RWPE2 (cell line): ENCODE measurements around the gene RAD9A.
A peak's percentile ranks its signal among the peaks of the same experiment; 100 is the strongest.

ENCODE experiments used
- ATAC-seq: fragments of 200-7000 bp; cut with Tn5 transposase; 3 replicates; pipeline ENCODE4 v1.9.1; 2021; ENCODE audit warnings: low read depth
- DNase-seq: peaks from one replicate; pipeline ENCODE4 v3.0.0-alpha.2; 2020; ENCODE audit warnings: low spot score
- H3K27ac ChIP-seq: fragments of 450-650 bp; 2 replicates; pipeline ENCODE4 v1.5.1; 2017; ENCODE audit warnings: mild to moderate bottlenecking; ENCODE audit not compliant: poor library complexity, severe bottlenecking
- H3K27me3 ChIP-seq: fragments of 250-450 bp; sonication (Bioruptor Pico); 2 replicates; pipeline ENCODE4 v1.5.1; 2021; ENCODE audit warnings: mild to moderate bottlenecking, moderate library complexity; ENCODE audit not compliant: insufficient read depth, poor library complexity, severe bottlenecking
- H3K36me3 ChIP-seq: fragments of 250-450 bp; sonication (Bioruptor Pico); 2 replicates; pipeline ENCODE4 v1.5.1; 2020; ENCODE audit warnings: low read depth, mild to moderate bottlenecking, moderate library complexity
- H3K4me1 ChIP-seq: fragments of 250-450 bp; sonication (Bioruptor Pico); 2 replicates; pipeline ENCODE4 v1.5.1; 2021; ENCODE audit warnings: mild to moderate bottlenecking, moderate library complexity; ENCODE audit not compliant: insufficient read depth, poor library complexity, severe bottlenecking
- H3K4me3 ChIP-seq: fragments of 250-450 bp; sonication (Bioruptor Pico); 2 replicates; pipeline ENCODE4 v1.5.1; 2021; ENCODE audit warnings: mild to moderate bottlenecking, moderate library complexity; ENCODE audit not compliant: severe bottlenecking
- H3K9me3 ChIP-seq: fragments of 250-450 bp; sonication (Bioruptor Pico); 2 replicates; pipeline ENCODE4 v1.5.1; 2021; ENCODE audit warnings: mild to moderate bottlenecking, moderate library complexity; ENCODE audit not compliant: severe bottlenecking
- TF ChIP-seq, protein P1 (sequence below): fragments of 450-650 bp; IDR thresholded peaks from one replicate; pipeline ENCODE4 v1.5.1; 2017; ENCODE audit warnings: mild to moderate bottlenecking, moderate library complexity; ENCODE audit not compliant: poor library complexity, severe bottlenecking

RAD9A gene

DNA sequence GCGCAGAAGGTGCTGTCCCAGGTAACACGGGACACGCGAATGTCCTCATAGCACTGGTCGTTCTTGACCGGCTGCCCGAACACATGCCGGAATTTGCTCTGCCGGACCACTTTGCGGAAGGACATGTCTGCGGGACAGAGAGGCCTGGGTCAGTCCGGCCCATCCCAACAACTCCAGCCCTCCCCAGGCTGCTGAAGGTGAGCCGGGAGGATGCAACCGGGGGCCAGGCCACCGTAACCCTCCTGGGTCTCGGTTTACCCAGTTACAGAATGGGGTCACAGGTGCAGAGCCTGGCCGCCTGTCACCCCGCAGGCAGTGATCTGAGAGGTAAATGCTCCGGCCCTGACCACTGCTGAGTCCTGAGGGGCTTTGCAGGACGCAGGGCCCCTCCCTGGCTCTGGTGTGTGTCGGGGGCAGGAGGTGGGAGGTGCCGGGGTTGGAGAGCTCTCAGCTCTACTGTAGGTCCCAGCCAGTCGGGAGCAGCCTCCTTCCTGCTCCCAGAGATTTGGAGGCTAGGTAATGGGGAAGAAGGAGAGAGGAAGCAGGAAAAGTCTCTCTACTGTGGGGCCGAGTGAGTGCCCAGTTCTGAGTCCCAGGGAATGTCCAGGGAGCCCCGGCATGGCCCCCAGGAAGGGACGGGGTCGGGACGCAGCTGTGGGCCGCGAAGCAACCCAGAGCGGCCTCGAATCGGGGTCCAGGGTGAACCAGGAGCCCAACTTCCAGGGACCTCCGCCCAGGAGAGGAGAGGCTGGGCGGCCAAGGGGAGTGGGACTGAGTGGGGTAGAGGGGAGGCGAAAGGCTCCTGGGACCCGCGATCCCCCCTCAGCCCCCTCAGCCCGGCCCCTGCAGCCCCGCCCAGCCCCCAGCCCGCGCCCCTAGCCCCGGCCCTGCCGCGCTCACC lies 51.0 kb downstream of the RAD9A start:
- Histone ChIP-seq H3K27ac (peak overlapping the region; percentile 66), H3K9me3 (no peaks in the 10 kb centered on the region), H3K36me3 (peaks cover 12% of the 10 kb centered on the region), H3K4me3 (peak overlapping the region; percentile 57), H3K27me3 (no peaks in the 10 kb centered on the region), H3K4me1 (no peaks in the 10 kb centered on the region)
- ATAC-seq (peak; percentile 13), DNase-seq (peak; percentile 57)
- TF ChIP-seq, protein P1, sequence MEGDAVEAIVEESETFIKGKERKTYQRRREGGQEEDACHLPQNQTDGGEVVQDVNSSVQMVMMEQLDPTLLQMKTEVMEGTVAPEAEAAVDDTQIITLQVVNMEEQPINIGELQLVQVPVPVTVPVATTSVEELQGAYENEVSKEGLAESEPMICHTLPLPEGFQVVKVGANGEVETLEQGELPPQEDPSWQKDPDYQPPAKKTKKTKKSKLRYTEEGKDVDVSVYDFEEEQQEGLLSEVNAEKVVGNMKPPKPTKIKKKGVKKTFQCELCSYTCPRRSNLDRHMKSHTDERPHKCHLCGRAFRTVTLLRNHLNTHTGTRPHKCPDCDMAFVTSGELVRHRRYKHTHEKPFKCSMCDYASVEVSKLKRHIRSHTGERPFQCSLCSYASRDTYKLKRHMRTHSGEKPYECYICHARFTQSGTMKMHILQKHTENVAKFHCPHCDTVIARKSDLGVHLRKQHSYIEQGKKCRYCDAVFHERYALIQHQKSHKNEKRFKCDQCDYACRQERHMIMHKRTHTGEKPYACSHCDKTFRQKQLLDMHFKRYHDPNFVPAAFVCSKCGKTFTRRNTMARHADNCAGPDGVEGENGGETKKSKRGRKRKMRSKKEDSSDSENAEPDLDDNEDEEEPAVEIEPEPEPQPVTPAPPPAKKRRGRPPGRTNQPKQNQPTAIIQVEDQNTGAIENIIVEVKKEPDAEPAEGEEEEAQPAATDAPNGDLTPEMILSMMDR: no peak

DNA sequence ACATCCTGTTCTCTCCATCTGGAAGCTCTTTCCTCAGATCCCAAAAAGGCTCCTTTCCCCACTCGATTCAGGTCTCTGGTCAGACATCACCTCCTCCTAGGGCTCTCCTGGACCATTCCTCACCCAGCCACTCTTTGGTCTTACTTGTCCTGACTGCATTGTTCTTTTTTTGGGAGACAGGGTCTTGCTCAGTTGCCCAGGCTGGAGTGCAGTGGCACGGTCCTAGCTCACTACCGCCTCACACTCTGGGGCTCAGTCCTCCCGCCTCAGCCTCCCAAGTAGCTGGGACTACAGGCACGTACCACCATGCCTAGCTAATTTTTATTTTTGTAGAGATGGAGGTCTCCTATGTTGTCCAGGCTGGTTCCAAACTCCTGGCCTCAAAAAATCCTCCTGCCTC lies 53.7 kb downstream of the RAD9A start:
- H3K9me3 ChIP-seq: no peaks in the 10 kb centered on the region
- TF ChIP-seq, protein P1: no peak
- DNase-seq: no peak
- no peaks in the 10 kb centered on the region for H3K27me3 ChIP-seq
- H3K4me3 ChIP-seq: no peak overlapping the region
- H3K27ac ChIP-seq: no peak overlapping the region
- H3K4me1 ChIP-seq: no peaks in the 10 kb centered on the region
- peaks cover 11% of the 10 kb centered on the region for H3K36me3 ChIP-seq
- no peak for ATAC-seq
